ENCODE measurements around the gene CLDN7.

- no peak for TF ChIP-seq CTCF (IDR thresholded peaks at IDR 0.05; ENCODE audit: insufficient read depth, low read depth, low read length)
- no peak for TF ChIP-seq EZH2 (IDR thresholded peaks at IDR 0.05; ENCODE audit: insufficient read depth, low read length)
Measured at GRCh38 chr17:7279448-7279847, 17.2 kb upstream of the CLDN7 start.
